Hematopoietic multipotent progenitor cell treated with erythropoietin and hydrocortisone succinate and interleukin-3 and kit ligand, for 17 days (in vitro differentiated cells): ENCODE data around the gene PTPRN2.
"Not testable (repeated sequence)": the region's sequence is repeated elsewhere in the genome, so short reads cannot be mapped to it uniquely, and the experiment has no call there.

Experiments
- DNase-seq: peaks from one replicate; pipeline ENCODE4 v3.0.0-alpha.2; 2015; ENCODE audit warnings: low spot score

Gene PTPRN2

DNA sequence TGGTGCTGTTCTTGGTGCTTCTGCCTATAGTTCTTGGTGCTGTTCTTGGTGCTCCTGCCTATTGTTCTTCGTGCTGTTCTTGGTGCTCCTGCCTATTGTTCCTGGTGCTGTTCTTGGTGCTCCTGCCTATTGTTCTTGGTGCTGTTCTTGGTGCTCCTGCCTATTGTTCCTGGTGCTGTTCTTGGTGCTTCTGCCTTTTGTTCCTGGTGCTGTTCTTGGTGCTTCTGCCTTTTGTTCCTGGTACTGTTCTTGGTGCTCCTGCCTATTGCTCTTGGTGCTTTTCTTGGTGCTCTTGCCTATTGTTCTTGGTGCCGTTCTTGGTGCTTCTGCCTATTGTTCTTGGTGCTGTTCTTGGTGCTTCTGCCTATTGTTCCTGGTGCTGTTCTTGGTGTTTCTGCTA is 71.1 kb downstream of the PTPRN2 start:
- no peak for DNase-seq

DNA sequence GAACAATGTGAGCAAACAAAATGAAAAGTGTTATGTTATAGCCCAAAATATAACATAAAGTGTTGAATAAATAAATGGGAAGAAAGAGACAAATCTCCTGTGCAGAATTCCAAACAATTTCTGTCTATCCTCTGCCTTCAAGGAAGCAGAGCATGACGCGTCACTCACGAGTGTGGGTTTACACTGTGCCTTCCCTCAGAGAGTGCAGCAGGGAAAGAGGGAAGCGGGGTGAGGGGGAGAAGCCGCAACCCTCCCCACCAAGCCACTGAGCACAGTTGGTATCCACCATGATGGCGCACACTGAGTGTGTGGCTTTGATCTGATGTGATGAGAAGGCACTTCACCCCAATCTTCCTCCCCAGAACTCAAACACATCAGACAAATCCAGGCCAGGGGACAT is 74.8 kb downstream of the PTPRN2 start:
- DNase-seq, result no peak

DNA sequence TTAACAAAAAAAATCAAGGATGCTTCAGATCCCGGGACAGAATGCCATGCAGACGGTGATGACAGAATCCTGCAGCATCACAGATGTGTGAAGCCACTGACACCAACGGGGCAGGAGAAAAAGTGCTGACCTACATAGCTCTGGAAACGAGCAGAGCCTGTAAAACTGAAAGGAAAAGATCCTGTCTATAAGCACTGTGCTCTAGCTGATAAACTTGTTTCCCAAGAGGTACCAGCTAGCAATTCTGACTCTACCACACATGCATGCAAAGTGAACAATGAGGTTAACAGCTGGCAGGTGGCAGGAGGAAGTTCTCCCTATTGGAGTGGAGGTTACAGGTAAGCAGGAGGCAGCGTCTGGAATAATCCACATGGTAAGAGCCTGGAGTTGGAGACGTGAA is 75.6 kb downstream of the PTPRN2 start:
- no peak for DNase-seq

DNA sequence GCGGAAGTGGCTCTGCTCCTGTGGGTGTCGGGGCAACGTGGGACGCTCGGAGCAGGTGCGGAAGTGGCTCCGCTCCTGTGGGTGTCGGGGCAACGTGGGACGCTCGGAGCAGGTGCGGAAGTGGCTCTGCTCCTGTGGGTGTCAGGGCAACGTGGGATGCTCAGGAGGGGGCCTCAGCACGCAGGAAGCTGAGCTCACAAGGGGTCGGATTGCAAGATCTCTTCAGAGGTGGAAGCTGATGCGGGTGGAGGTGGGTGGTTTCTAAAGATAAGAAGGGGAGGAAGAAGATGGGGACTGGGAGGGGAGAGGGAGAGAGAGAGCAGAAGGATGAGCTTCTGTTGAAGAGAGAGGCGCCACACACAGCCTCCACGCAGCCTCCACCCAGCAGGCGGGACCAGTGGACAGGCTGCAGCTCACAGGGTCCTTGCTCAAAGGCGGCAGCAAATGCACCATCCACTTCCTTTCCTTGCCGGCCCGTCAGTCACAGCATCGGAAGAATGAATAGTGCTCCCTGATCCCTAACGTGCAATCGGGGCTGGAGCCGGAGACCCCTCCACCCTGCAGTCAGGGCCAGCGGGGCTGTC is 78.7 kb downstream of the PTPRN2 start:
- no peak for DNase-seq

DNA sequence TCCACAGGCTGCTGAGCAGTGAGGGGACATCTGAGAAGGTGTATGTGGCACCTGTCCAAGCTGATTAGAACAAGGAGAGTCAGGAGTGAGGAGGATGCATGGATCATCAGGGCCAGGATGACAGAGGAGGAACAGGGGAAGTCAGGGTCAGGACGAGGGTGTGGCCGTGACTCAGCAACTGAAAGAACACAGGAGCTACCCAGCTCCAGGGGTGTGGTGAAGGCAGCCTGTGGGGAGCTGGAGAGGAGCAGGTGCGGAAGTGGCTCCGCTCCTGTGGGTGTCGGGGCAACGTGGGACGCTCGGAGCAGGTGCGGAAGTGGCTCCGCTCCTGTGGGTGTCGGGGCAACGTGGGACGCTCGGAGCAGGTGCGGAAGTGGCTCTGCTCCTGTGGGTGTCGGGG is 79.3 kb downstream of the PTPRN2 start:
- DNase-seq, result not testable (repeated sequence)

DNA sequence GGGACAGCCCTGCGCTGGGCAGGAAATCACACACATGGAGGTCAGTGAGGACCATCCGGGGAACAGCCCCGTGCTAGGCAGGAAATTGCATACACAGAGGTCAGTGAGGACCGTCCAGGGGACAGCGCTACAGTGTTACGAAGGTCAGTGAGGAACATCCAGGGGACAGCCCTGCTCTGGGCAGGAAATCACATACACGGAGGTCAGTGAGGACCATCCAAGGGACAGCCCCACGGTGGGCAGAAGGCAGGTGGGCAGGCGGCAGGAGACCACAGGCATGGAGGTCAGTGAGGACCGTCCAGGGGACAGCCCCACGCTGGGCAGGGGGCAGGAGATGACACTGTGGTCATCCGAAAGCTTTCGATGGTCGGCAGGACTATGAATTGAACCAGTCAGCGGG is 79.7 kb downstream of the PTPRN2 start:
- DNase-seq, result no peak

DNA sequence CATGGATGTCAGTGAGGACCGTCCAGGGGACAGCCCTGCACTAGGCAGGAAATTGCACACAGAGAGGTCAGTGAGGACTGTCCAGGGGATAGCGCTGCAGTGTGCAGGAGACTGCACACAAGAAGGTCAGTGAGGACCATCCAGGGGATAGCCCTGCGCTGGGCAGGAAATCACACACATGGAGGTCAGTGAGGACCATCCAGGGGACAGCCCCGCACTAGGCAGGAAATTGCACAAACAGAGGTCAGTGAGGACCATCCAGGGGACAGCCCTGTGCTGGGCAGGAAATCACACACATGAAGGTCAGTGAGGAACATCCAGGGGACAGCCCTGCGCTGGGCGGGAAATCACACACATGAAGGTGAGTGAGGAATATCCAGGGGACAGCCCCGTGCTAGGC is 80.4 kb downstream of the PTPRN2 start:
- DNase-seq, result not testable (repeated sequence)

DNA sequence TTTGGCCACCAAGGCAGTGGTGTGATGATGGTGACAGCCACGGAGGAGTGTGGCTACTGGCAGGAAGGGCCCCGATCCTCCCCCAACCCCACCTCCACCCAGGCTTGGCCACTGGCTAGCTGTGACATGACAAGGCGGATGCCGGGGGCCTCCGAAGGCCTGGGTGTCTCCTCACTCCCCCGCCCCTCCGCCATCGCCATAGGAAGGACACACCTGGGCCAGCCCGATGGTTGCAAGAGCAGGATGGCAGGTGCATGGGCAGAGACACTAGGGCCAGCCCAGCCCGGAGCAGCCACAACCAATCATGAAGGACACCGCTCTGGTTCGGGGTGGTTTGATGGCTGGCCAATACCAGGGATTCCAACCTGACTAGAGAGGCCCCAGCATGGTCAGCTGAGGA is 81.0 kb downstream of the PTPRN2 start:
- DNase-seq, result no peak

DNA sequence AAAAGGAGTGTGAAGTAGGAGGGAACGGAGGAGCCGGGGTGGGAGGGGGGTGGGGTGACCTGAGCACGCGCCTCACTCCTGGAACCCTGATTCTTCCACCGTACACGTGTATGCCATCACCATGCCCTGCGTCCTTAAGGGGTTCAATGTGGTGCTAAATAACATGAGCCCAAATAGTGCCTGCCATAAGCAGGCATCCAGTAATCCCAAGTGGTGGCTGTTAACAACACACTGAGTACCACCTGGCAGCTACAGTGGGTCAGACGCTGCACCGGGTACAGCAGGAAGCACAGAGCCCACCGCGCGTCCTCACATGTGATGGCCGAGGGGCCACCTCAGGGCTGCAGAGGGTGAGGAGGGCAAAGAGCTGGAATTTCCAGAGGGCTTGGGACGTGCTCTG is 81.9 kb downstream of the PTPRN2 start:
- DNase-seq, result no peak

DNA sequence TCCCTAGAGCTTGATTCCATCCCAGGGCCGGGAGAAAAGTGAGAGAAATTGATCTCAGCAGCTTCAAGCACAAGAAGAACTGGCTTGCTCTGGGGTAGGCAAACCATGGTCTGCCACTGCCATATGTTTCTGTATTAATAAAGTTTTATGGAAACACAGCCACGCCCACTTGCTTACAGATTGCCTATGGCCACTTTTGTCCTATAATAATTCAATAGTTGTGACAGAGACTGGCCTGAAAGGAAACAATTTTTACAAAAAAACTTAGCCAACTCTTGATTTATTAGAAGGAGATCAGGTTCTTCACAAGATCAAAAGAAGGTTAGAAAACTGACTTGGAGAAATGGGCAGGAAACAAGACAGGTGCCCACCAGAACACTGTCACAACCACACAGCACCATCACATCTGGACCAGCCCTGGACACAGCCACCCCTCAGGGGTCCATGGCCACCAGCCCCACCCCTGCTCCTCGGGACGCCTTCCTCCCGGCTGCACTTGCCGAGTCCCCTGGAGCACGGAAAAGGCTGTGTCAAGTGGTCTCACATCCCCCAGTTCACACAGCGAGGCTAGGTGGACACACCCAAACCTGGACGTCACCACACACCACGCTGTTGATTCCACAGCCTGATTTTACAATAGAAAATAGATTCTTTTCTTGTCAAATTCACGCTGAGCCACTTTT is 85.4 kb downstream of the PTPRN2 start:
- DNase-seq, result no peak

DNA sequence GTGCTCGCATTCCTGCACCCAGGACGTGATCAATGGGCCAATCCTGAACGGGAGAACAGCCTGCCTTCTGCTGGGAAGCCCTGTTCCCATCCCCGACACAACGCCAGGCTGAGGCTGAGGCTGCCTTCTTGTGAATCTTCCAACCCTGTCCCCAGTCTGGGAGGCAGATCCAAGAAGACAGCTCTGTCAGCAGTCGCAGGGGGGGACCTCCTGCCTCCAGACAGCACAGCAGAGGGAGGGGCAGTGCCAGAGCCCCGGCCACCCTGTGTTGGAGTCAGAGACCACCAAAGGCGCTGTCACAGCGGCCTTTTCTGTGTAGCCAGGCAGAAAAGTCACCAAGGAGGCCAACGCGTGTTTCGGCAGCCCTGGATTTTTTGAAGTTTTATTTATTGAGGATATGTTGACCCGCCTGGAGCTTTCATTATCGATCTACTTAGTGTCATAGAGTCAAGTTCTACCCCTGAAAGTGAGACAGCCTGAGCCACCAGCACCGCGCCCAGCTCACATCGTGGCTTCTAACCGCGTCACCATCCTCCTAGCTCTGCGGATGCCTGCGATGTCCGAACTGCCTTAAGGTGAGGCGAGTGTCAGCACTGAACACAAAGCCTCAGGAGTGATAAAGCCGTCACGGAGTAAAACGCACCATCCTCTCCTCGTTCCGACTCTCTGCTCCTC is 86.1 kb downstream of the PTPRN2 start:
- DNase-seq, result no peak

DNA sequence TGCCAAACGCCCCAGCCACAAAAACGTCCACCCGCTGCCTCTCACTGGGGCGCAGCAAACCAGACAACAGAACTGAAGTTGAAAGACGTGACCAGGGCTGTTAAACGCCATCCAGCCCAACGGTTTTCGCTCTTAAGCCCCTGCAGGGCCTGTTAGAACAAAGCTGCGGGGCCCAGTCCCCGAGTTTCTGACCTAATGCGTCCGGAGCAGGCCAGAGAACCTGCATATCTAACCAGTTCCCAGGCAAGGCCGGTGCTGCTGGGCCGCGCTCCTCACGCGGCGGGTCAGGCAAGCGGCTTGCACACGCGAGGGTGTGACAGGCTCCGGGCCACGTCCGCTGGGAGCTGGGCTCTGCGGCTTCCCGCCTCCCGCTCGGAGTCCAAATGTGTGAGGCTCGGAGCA is 87.0 kb downstream of the PTPRN2 start:
- no peak for DNase-seq

DNA sequence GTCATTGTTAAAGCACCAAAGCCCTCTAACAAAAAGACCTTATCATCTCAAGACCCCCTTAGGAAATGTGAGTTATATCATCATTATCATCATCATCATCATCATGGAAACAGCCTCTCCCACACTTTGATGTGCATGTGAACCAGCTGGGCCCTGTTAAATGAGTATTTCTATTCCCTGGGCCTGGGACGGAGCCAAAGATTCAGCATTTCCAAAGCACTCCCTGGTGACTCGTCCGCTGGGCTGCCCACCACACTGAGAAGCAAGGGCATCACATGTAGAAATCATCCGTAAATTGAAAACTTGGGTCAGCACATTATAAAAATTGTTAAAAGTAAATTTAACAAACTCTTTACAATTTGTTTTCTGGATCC is 88.6 kb downstream of the PTPRN2 start:
- no peak for DNase-seq

DNA sequence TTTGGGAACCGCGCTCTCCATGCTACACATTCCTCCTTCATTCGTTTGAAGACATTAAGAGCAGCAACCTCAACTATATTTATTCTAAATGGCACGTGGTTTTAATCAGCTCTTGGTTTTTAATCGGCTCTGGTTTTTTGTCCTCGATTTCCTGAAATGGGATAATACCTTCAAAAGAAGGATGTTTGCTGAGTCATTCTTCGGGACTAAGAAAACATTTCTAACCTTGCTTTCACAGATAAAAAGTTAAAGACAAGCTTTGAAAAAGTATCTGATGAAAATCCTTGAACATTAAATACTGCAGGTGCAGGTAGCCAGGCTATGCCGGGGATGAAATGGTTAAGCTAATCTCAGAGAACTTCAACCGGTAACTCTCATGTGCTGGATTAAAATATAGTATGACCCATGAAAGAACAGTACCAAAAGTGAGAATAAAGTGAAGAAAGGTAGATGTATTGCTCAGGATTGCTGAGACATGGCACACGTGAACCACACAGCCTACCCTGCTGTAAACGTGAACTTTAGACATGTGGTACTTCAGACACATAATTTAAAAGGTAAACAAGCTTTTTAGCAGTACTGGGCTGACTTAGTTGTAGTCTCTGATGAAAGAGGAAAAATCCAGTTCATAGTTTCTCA is 89.1 kb downstream of the PTPRN2 start:
- DNase-seq, result no peak

DNA sequence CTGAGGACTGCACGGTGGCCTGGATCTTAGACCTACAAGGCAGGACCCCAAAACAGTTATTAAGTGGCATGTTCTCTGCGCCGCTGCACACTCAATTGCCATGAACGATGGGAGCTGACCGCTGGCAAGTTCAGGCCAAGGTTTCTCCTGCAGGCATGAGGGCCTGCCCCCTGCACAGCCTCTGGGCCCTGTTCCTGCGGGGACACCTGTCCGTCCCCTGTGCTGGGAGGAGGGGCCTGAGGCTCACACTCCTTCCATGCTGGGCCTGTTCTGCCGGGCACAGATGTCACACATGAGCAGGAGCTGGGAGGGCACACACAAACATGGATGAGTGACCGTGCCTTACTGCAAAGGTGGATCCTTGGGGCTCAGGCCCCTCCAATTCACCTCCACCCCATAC is 90.0 kb downstream of the PTPRN2 start:
- no peak for DNase-seq

DNA sequence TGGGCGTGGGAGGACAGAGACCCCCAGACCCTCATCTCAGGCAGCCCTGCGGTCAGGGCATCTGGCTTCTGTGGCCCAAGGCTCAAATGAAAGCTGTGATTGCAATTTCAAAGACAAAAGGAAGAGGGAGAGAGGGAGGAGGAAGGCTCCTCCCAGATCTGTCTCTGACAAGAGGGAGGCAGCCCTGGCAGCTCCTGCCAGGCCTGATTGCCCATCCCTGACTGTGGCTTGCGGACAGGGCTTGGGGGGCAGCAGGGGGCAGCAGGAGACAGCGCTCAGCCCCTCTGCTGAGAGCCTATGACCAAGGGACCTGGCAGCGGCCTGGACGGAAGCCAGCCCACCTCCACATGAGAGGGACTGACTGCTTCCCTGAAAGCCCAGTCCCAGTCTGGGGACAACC is 91.8 kb downstream of the PTPRN2 start:
- no peak for DNase-seq

DNA sequence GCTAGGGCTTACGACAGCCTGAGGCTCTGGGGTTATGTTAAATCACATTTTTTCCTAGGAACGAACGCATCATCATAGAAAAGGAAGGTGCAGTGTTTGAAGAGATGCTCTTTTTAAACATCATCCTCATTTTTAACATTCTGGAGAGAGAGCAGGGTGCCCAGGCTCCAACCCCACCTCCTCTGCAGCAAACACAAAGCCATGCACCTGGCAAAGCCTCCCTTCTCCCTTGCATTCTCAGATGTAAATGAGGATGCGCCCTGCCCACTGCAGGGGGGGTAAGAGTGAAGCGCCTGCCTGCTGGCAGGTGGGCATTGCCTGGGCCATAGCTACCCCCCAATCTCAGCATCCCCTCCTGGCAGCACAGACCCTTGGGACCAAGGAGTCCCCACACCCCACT is 92.4 kb downstream of the PTPRN2 start:
- DNase-seq, result no peak

DNA sequence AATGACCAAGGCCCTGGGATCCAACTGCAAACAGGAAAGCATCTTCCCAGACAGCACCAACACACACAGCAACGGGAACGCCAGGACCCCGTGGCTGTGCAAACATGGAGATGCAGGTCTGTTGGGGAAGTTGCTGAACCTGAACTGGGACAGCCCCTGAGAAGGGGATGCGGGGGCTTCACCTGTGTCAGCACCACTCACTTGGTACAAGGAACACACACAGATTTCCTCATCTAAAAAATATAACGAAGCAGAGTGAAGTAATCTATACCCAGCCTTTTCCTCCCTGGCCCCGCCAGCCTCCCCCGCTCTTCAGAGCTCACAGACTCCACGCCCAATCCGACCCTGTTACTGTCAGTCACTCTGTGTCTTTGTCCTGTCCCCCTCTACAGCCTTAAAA is 93.0 kb downstream of the PTPRN2 start:
- DNase-seq, result no peak

DNA sequence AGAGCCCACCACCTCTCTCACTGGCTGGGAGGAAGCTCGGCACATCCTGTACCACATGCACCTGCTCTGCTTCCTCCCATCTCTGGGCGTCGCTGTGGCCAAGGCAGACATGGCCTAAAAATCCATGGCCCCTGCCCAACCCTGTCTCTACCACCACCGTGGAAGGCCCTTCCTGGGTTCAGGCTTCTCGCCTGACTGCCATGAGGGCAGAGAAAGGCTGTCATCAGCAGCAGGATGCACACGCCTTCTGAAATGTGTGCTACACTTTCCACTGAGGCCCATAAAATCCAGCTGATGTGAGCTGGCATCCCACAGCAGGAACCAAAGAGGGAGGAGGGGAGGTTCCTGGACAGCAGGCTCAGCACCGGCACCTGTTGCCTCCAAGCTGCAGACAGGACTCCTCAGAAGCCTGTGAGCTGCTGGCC is 93.4 kb downstream of the PTPRN2 start:
- no peak for DNase-seq

DNA sequence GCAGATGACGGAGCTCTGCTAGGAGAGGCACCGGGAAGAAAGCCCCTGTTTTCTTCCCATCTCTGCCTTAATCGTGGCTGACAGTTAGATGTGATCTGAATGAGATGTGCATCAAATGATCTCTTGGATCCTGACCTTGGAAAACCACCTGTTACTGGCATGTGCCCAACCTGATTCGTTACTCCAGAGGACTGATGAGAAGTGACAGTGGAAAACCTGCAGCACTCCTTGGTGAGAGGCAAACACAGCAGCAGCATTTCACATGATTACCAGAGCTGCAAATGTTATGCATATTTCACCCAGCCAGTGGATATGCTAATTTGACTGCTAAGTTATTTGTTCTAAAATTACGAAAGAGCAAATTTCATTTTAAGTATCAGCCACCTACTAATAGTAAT is 95.3 kb downstream of the PTPRN2 start:
- no peak for DNase-seq

DNA sequence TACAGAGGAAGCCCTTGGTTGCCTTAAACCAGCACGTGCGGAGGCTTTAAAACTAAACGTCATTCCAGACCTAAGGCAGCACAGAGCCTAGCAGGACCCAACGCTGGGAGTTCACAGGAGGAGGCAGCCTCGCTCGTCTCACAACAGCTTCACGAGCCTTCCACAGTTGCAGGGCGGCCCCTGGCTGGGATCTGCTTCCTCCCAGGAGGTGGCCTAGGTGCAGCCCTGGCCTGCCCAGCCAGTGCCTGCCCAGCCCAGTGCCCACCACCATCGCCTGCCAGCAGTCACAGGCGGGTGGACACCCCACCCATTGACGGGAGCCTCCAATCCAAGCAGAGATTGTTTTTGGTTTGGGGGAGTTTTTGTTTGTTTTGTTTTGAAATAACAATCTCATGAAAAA is 96.5 kb downstream of the PTPRN2 start:
- DNase-seq, result no peak

DNA sequence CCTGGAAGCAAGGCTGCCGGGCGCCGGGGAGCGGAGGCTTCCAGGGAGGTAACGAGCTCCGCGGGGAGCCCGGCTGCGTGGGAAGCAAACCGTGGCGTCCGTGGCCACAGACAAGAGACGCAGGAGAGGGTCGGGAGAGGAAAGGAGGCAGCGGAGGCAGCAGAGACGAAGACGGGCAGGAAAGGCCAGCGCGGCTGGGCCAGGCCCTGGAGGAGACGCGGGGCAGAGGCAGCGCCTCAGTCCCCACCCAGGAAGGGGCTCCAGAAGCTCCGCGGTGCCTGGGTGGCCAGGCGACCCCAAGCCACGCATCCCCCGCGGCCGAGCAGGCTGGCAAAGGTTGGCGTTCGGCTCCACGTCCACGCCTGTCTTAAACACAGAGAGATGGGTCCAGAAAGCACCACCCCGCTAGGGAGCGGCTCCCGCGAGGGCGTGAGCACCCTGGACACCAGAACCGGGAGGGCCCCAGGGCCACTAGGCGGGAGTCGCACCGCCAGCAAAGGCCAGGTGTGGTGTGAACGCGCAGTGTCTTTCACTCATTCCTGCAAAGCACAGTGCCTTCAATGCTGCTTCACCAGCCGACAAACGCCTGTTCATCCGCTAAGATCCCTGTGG is 97.3 kb downstream of the PTPRN2 start:
- DNase-seq, result no peak
